Neural cell (in vitro differentiated cells): Measurements from ENCODE around the gene EPHA6. TPM values are rescaled to one million over a fixed set of nuclear protein-coding genes. Genes with fewer than 3 reads are reported as not detected.

ENCODE experiments used
- H2AFZ ChIP-seq: fragments of 200-600, 300-800 bp; sonication (generic), shearing (Covaris generic); 2 replicates; pipeline ENCODE4 v1.6.0; 2014; ENCODE audit warnings: low read depth, mild to moderate bottlenecking, antibody characterized with exemption, low read length, moderate library complexity
- H3F3A ChIP-seq: fragments of 200-600 bp; shearing (Covaris generic); 2 replicates; pipeline ENCODE4 v1.6.1; 2016; ENCODE audit warnings: mild to moderate bottlenecking, moderate library complexity, mixed read lengths, antibody characterized with exemption, low read length; ENCODE audit not compliant: insufficient read depth, poor library complexity, severe bottlenecking
- H3K27ac ChIP-seq: fragments of 200-600, 300-800 bp; sonication (generic), shearing (Covaris generic); 2 replicates; pipeline ENCODE4 v1.5.1; 2014; ENCODE audit warnings: mild to moderate bottlenecking, low read length, moderate library complexity
- H3K27me3 ChIP-seq: fragments of 300-800, 200-600 bp; sonication (generic), shearing (Covaris generic); 2 replicates; pipeline ENCODE4 v1.6.0; 2014; ENCODE audit warnings: mild to moderate bottlenecking, low read depth, low read length, moderate library complexity; ENCODE audit not compliant: insufficient read depth
- H3K36me3 ChIP-seq: fragments of 300-800, 200-600 bp; sonication (generic), shearing (Covaris generic); 2 replicates; pipeline ENCODE4 v1.5.1; 2014; ENCODE audit warnings: mild to moderate bottlenecking, antibody characterized with exemption, low read length, moderate library complexity; ENCODE audit not compliant: insufficient read depth
- H3K4me2 ChIP-seq: fragments of 300-800, 200-600 bp; sonication (generic), shearing (Covaris generic); 2 replicates; pipeline ENCODE4 v1.6.0; 2014; ENCODE audit warnings: mild to moderate bottlenecking, low read length
- H3K4me3 ChIP-seq: fragments of 300-800, 200-600 bp; sonication (generic), shearing (Covaris generic); 2 replicates; pipeline ENCODE4 v1.5.1; 2014; ENCODE audit warnings: mild to moderate bottlenecking, low read length, moderate library complexity
- H3K79me2 ChIP-seq: fragments of 200-600 bp; shearing (Covaris generic); replicated peaks from 2 replicates; pipeline ENCODE4 v1.6.0; 2014; ENCODE audit warnings: mild to moderate bottlenecking, low read length, moderate library complexity; ENCODE audit not compliant: insufficient read depth
- H3K9ac ChIP-seq: fragments of 300-800, 200-600 bp; sonication (generic), shearing (Covaris generic); 2 replicates; pipeline ENCODE4 v1.6.1; 2016; ENCODE audit warnings: mild to moderate bottlenecking, low read length, mixed read lengths
- H3K9me2 ChIP-seq: fragments of 200-600 bp; shearing (Covaris generic); 2 replicates; pipeline ENCODE4 v1.6.1; 2016; ENCODE audit warnings: mild to moderate bottlenecking, low read length, mixed read lengths; ENCODE audit not compliant: insufficient read depth
- H3K9me3 ChIP-seq: fragments of 200-600, 300-800 bp; sonication (generic), shearing (Covaris generic); 2 replicates; pipeline ENCODE4 v1.6.1; 2016; ENCODE audit warnings: mild to moderate bottlenecking, mixed run types, low read length, moderate library complexity, mixed read lengths
- H4K20me1 ChIP-seq: fragments of 200-600 bp; shearing (Covaris generic); 2 replicates; pipeline ENCODE4 v1.6.1; 2016; ENCODE audit warnings: mild to moderate bottlenecking, mixed run types; ENCODE audit not compliant: insufficient read depth
- CTCF ChIP-seq: fragments of 450-650 bp; IDR thresholded peaks from 2 replicates; pipeline ENCODE4 v1.5.1; 2014; ENCODE audit warnings: antibody characterized with exemption, mild to moderate bottlenecking, moderate library complexity; ENCODE audit not compliant: poor library complexity, severe bottlenecking
- EP300 ChIP-seq: fragments of 450-650 bp; conservative IDR thresholded peaks from 2 replicates; pipeline ENCODE4 v1.6.1; 2014; ENCODE audit warnings: antibody characterized with exemption, mild to moderate bottlenecking, moderate library complexity; ENCODE audit not compliant: poor library complexity, severe bottlenecking
- EZH2 ChIP-seq: fragments of 200-600, 300-800 bp; shearing (Covaris generic), sonication (generic); IDR thresholded peaks from 2 replicates; pipeline ENCODE4 v1.6.1; 2014; ENCODE audit warnings: antibody characterized with exemption, low read length, borderline replicate concordance, mild to moderate bottlenecking; ENCODE audit not compliant: insufficient read depth, poor library complexity, severe bottlenecking
- MXI1 ChIP-seq: fragments of 450-650 bp; conservative IDR thresholded peaks from 2 replicates; pipeline ENCODE4 v1.6.1; 2014; ENCODE audit warnings: antibody characterized with exemption, mild to moderate bottlenecking; ENCODE audit not compliant: poor library complexity, severe bottlenecking
- POLR2AphosphoS5 ChIP-seq: IDR thresholded peaks from 2 replicates; pipeline ENCODE4 v1.6.1; 2012
- RAD21 ChIP-seq: fragments of 450-650 bp; conservative IDR thresholded peaks from 2 replicates; pipeline ENCODE4 v1.6.1; 2014; ENCODE audit warnings: antibody characterized with exemption, mild to moderate bottlenecking, moderate library complexity
- REST ChIP-seq: IDR thresholded peaks from 2 replicates; pipeline ENCODE4 v1.6.1; 2012; ENCODE audit warnings: borderline replicate concordance
- SMC3 ChIP-seq: fragments of 450-650 bp; conservative IDR thresholded peaks from 2 replicates; pipeline ENCODE4 v1.6.1; 2014; ENCODE audit warnings: antibody characterized with exemption, mild to moderate bottlenecking, moderate library complexity; ENCODE audit not compliant: poor library complexity
- TAF1 ChIP-seq: IDR thresholded peaks from 2 replicates; pipeline ENCODE4 v1.6.1; 2012; ENCODE audit warnings: low read depth
- polyA plus RNA-seq: library from polyadenylated mRNA; depleted of rRNA; stranded (reverse); fragments of >200 nt; gene quantifications from 2 replicates; pipeline ENCODE4 v1.2.3, GENCODE V29; 2014

EPHA6 gene
- polyA plus RNA-seq, 1 donor from 2014 or later = 0.56 TPM

DNA sequence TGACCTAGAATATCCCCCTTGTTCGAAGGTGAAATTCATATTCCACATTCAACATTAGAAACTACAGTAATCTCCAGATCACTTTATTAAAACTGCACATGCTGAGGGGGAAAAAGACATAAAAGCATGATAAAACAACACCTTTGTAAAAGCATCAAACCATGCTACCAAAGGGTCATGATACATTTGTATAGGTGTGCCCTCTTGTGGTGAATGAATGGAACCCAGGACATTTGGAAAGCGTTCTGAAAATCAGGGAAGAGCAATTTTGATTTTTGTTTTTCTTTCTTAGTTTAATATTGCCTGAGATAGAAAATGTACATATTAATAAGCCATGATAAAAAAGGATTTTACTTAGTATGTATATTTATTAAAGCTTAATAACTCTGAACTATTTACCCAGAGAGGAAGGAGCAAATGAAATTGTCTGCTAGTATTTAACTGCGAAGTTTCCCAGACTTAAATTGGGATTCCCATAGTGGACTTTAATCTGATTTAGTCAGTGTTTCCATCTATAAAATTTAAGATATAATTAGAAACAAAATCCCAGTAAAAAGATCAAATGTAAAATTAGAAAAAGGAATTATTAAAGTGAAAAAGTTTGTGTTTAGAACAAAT lies 844.4 kb downstream of the EPHA6 start:
- TF ChIP-seq RAD21 = peak; percentile 86
- TF ChIP-seq EZH2 = no peak
- TF ChIP-seq EP300 = no peak
- no peak for TF ChIP-seq TAF1
- TF ChIP-seq SMC3 = peak; percentile 88
- no peak for TF ChIP-seq POLR2AphosphoS5
- no peak for TF ChIP-seq MXI1
- TF ChIP-seq REST = no peak
- TF ChIP-seq CTCF = peak; percentile 80
- H3K27ac ChIP-seq = no peak overlapping the region
- no peaks in the 10 kb centered on the region for H3K9me2 ChIP-seq
- H3K79me2 ChIP-seq = no peaks in the 10 kb centered on the region
- no peak overlapping the region for H3K4me3 ChIP-seq
- H3K4me2 ChIP-seq = no peak overlapping the region
- no peaks in the 10 kb centered on the region for H4K20me1 ChIP-seq
- no peaks in the 10 kb centered on the region for H3F3A ChIP-seq
- no peaks in the 10 kb centered on the region for H3K9me3 ChIP-seq
- no peaks in the 10 kb centered on the region for H3K27me3 ChIP-seq
- H3K9ac ChIP-seq = no peak overlapping the region
- H2AFZ ChIP-seq = no peak overlapping the region
- H3K36me3 ChIP-seq = no peaks in the 10 kb centered on the region

DNA sequence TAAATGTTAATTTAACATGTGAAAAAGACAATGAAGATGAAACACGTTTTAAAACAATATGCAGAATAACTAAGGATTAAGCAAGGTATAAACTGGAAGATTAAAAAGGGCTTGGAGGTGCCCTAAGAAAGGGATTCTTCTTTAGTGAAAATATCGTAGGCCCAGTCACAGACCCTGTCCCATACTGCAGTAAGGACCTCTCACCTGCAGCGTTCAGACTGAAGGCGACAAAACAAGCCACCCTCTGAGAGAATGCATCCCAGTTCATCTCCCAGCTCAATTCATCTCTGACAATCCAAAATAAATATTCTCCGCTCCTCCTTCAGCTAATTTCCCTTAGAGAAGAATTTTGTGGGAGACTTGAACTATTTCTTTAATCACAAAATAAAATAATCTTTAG lies 847.9 kb downstream of the EPHA6 start:
- TF ChIP-seq SMC3 = no peak
- no peak overlapping the region for H3K27ac ChIP-seq
- H3F3A ChIP-seq = no peaks in the 10 kb centered on the region
- H3K9me3 ChIP-seq = no peaks in the 10 kb centered on the region
- no peak overlapping the region for H3K9ac ChIP-seq
- H2AFZ ChIP-seq = no peak overlapping the region
- no peaks in the 10 kb centered on the region for H4K20me1 ChIP-seq
- no peaks in the 10 kb centered on the region for H3K9me2 ChIP-seq
- no peak overlapping the region for H3K4me2 ChIP-seq
- H3K79me2 ChIP-seq = no peaks in the 10 kb centered on the region
- H3K4me3 ChIP-seq = no peak overlapping the region
- H3K36me3 ChIP-seq = no peaks in the 10 kb centered on the region
- H3K27me3 ChIP-seq = no peaks in the 10 kb centered on the region

GRCh38 chr3:97662762-97663161 lies 848.4 kb downstream of the EPHA6 start:
- no peaks in the 10 kb centered on the region for H4K20me1 ChIP-seq
- H3K9ac ChIP-seq = no peak overlapping the region
- no peak overlapping the region for H3K4me3 ChIP-seq
- H3K9me3 ChIP-seq = no peaks in the 10 kb centered on the region
- no peak overlapping the region for H3K27ac ChIP-seq
- H2AFZ ChIP-seq = no peak overlapping the region
- H3K4me2 ChIP-seq = no peak overlapping the region
- no peaks in the 10 kb centered on the region for H3F3A ChIP-seq
- TF ChIP-seq MXI1 = no peak
- no peak for TF ChIP-seq EZH2
- no peak for TF ChIP-seq SMC3
- TF ChIP-seq REST = no peak
- TF ChIP-seq CTCF = no peak
- TF ChIP-seq POLR2AphosphoS5 = no peak
- no peak for TF ChIP-seq EP300
- TF ChIP-seq RAD21 = no peak
- TF ChIP-seq TAF1 = no peak
- H3K27me3 ChIP-seq = no peaks in the 10 kb centered on the region
- no peaks in the 10 kb centered on the region for H3K9me2 ChIP-seq
- no peaks in the 10 kb centered on the region for H3K79me2 ChIP-seq
- no peaks in the 10 kb centered on the region for H3K36me3 ChIP-seq
